KMS-11 (cell line): Measurements from ENCODE around the gene GPR141.

Source experiments
- H2AFZ ChIP-seq: fragments of 200-600 bp; sonication (generic); 2 replicates; pipeline ENCODE4 v1.6.1; 2016; ENCODE audit warnings: antibody characterized with exemption, mixed run types, low read depth
- H3K27ac ChIP-seq: fragments of 200-600 bp; sonication (generic); 2 replicates; pipeline ENCODE4 v1.6.1; 2016; ENCODE audit warnings: mild to moderate bottlenecking, mixed run types
- H3K27me3 ChIP-seq: fragments of 200-600 bp; sonication (generic); 2 replicates; pipeline ENCODE4 v1.6.1; 2017; ENCODE audit warnings: mild to moderate bottlenecking, low read depth, mixed run types, moderate library complexity; ENCODE audit not compliant: insufficient read depth
- H3K36me3 ChIP-seq: fragments of 200-600 bp; sonication (generic); 2 replicates; pipeline ENCODE4 v1.6.1; 2017; ENCODE audit warnings: mild to moderate bottlenecking, mixed run types; ENCODE audit not compliant: insufficient read depth
- H3K4me1 ChIP-seq: fragments of 200-600 bp; sonication (generic); 2 replicates; pipeline ENCODE4 v1.6.1; 2016; ENCODE audit warnings: mild to moderate bottlenecking, low read depth, mixed run types; ENCODE audit not compliant: poor library complexity, severe bottlenecking
- H3K4me2 ChIP-seq: fragments of 200-600 bp; sonication (generic); 2 replicates; pipeline ENCODE4 v1.7.0; 2016; ENCODE audit warnings: mild to moderate bottlenecking, mixed run types
- H3K4me3 ChIP-seq: fragments of 200-600 bp; sonication (generic); IDR thresholded peaks from 2 replicates; pipeline ENCODE4 v1.6.1; 2017; ENCODE audit warnings: low read depth, low read length, mixed read lengths; ENCODE audit not compliant: insufficient read depth
- H3K79me2 ChIP-seq: fragments of 200-600 bp; sonication (generic); 2 replicates; pipeline ENCODE4 v1.6.1; 2016; ENCODE audit warnings: low read depth, mixed run types; ENCODE audit not compliant: insufficient read depth
- H3K9ac ChIP-seq: fragments of 200-600 bp; sonication (generic); 2 replicates; pipeline ENCODE4 v1.6.1; 2016; ENCODE audit warnings: mild to moderate bottlenecking, mixed run types
- H4K20me1 ChIP-seq: fragments of 200-600 bp; sonication (generic); 2 replicates; pipeline ENCODE4 v1.6.1; 2016; ENCODE audit warnings: mild to moderate bottlenecking, mixed run types; ENCODE audit not compliant: insufficient read depth
- TF ChIP-seq, protein P1 (sequence below): fragments of 200-600 bp; sonication (generic); conservative IDR thresholded peaks from 2 replicates; pipeline ENCODE4 v1.6.1; 2017; ENCODE audit warnings: low read depth, mild to moderate bottlenecking, antibody characterized with exemption, low read length, moderate library complexity, mixed read lengths

The GPR141 gene

DNA sequence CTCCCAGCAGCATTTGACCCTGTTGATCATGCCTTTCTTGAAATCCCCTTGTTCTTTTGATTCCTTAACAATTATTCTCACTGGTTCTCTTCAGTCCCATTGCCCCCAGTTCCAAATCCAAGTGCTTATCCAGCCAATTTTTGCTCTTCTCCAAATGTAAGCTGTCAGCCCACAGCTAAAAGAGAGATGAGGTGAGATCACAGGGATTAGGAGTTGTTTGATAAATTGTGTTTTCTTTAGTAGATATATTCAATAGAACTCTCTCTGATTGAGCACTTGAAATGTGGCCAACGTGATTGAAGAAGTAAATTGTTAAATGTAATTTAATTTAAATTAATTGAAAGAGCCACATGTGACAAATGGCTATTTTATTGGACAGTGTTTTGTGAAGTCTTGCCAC, 88.2 kb downstream of the GPR141 start:
- TF ChIP-seq, protein P1, sequence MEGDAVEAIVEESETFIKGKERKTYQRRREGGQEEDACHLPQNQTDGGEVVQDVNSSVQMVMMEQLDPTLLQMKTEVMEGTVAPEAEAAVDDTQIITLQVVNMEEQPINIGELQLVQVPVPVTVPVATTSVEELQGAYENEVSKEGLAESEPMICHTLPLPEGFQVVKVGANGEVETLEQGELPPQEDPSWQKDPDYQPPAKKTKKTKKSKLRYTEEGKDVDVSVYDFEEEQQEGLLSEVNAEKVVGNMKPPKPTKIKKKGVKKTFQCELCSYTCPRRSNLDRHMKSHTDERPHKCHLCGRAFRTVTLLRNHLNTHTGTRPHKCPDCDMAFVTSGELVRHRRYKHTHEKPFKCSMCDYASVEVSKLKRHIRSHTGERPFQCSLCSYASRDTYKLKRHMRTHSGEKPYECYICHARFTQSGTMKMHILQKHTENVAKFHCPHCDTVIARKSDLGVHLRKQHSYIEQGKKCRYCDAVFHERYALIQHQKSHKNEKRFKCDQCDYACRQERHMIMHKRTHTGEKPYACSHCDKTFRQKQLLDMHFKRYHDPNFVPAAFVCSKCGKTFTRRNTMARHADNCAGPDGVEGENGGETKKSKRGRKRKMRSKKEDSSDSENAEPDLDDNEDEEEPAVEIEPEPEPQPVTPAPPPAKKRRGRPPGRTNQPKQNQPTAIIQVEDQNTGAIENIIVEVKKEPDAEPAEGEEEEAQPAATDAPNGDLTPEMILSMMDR, result no peak
- Histone ChIP-seq H3K4me2 (no peak overlapping the region), H3K79me2 (no peaks in the 10 kb centered on the region), H3K4me3 (no peak overlapping the region), H2AFZ (no peak overlapping the region), H3K4me1 (no peaks in the 10 kb centered on the region), H4K20me1 (no peaks in the 10 kb centered on the region), H3K27ac (no peak overlapping the region), H3K27me3 (no peaks in the 10 kb centered on the region), H3K9ac (no peak overlapping the region), H3K36me3 (no peaks in the 10 kb centered on the region)

DNA sequence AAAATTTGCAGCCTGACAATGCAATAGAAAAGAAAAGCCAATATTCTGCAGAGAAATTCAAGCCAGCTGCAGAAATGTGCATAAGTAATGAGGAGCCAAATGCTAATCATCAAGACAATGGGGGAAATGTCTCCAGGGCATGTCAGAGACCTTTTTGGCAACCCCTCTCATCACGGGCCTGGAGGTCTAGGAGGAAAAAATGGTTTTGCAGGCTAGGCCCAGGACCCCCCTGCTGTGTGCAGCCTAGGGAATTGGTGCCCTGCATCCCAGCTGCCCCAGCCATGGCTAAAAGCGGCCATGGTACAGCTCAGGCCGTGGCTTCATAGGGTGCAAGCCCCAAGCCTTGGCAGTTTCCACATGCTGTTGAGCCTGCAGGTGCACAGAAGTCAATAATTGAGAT, 92.4 kb downstream of the GPR141 start:
- Histone ChIP-seq H3K4me1 (no peaks in the 10 kb centered on the region), H3K27me3 (no peaks in the 10 kb centered on the region), H4K20me1 (no peaks in the 10 kb centered on the region), H2AFZ (no peak overlapping the region), H3K4me2 (no peak overlapping the region), H3K4me3 (no peak overlapping the region), H3K9ac (no peak overlapping the region), H3K27ac (no peak overlapping the region), H3K36me3 (no peaks in the 10 kb centered on the region), H3K79me2 (no peaks in the 10 kb centered on the region)
- TF ChIP-seq, protein P1, result no peak

DNA sequence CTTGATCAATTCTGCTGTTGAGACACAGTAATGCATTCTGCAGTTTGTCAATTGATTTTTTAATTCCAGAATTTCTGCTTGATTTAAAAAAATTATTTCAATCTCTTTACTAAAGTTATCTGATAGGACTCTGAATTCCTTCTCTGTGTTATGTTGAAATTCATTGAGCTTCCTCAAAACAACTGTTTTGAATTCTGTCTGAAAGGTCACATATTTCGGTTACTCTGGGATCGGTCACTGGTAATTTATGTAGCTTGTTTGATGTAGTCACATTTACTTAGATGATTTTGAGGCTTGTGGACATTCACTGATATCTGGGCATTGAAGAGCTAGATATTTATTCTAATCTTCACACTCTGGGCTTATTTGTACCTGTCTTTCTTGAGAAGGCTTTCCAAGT, 97.6 kb downstream of the GPR141 start:
- H3K27ac ChIP-seq, result no peak overlapping the region
- H2AFZ ChIP-seq, result no peak overlapping the region
- no peak overlapping the region for H3K4me2 ChIP-seq
- H3K4me1 ChIP-seq, result no peaks in the 10 kb centered on the region
- no peaks in the 10 kb centered on the region for H3K79me2 ChIP-seq
- no peak overlapping the region for H3K4me3 ChIP-seq
- TF ChIP-seq, protein P1, result no peak
- no peaks in the 10 kb centered on the region for H3K36me3 ChIP-seq
- H3K9ac ChIP-seq, result no peak overlapping the region
- no peaks in the 10 kb centered on the region for H3K27me3 ChIP-seq
- H4K20me1 ChIP-seq, result no peaks in the 10 kb centered on the region

DNA sequence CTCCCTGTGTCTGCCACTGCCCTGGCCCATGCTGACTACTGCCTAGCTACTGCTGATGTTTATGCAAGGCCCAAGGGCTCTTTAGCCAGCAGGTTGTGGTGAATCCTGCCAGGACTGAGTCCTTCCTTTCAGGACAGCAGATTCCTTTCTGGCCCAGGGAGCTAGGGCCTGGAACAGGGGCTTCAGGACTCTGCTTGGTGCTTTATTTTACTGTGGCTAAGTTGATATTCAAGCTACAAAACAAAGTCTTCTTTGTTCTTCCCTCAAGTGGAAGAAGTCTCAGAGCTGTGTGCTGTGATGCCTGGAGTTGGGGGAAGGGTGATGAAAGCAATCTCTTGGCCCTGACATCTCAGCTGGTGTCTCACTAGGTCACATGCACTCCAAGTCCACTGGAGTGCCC, 98.6 kb downstream of the GPR141 start:
- no peak overlapping the region for H3K4me2 ChIP-seq
- no peaks in the 10 kb centered on the region for H3K36me3 ChIP-seq
- no peaks in the 10 kb centered on the region for H3K4me1 ChIP-seq
- no peak overlapping the region for H2AFZ ChIP-seq
- no peaks in the 10 kb centered on the region for H3K79me2 ChIP-seq
- TF ChIP-seq, protein P1, result no peak
- no peak overlapping the region for H3K9ac ChIP-seq
- H3K4me3 ChIP-seq, result no peak overlapping the region
- H3K27me3 ChIP-seq, result no peaks in the 10 kb centered on the region
- no peaks in the 10 kb centered on the region for H4K20me1 ChIP-seq
- no peak overlapping the region for H3K27ac ChIP-seq

DNA sequence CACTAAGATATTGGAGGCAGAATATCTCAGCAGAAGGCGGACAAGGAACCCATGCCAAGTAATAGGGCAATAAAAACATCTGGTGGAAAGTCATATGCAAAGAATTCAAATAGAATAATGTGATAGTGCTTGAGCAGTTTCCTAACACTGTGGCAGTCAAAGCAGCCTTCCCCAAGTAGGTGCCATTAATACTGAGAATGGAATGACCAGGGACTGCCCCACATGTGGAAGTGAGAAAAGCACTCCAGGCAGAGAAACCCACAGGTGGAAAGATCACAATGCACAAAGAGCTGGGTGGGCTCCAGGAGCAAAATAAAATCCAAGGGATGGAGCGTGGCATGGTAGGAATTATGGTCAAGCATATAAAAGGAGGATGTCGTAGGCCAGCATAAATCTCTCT, 100.4 kb downstream of the GPR141 start:
- TF ChIP-seq, protein P1, result no peak
- no peak overlapping the region for H3K4me2 ChIP-seq
- no peak overlapping the region for H3K9ac ChIP-seq
- no peaks in the 10 kb centered on the region for H3K4me1 ChIP-seq
- no peaks in the 10 kb centered on the region for H3K36me3 ChIP-seq
- H3K27ac ChIP-seq, result no peak overlapping the region
- H3K79me2 ChIP-seq, result no peaks in the 10 kb centered on the region
- no peak overlapping the region for H3K4me3 ChIP-seq
- no peaks in the 10 kb centered on the region for H3K27me3 ChIP-seq
- H2AFZ ChIP-seq, result no peak overlapping the region
- H4K20me1 ChIP-seq, result no peaks in the 10 kb centered on the region
